Panc1 (cell line): ENCODE measurements around the gene CD300A. TPM values are rescaled to one million over a fixed set of nuclear protein-coding genes. Genes with fewer than 3 reads are reported as not detected.

Source experiments
- ATAC-seq: fragments of 200-7000 bp; cut with Tn5 transposase; 2 replicates; pipeline ENCODE4 v1.9.1; 2020; ENCODE audit warnings: mild to moderate bottlenecking, moderate library complexity
- Bru-seq: library from RNA; stranded (reverse); fragments of 400-500 nt; gene quantifications from one replicate; lab custom pipeline; 2021; lab: Mats Ljungman, UMichigan
- BruChase-seq, 2 experiments: library from RNA; stranded (reverse); fragments of 400-500 nt; gene quantifications; one replicate each; lab custom pipeline; 2021; lab: Mats Ljungman, UMichigan
- BruUV-seq: library from RNA; stranded (reverse); fragments of 400-500 nt; replicated peaks from 2 replicates; lab custom pipeline; 2021; lab: Mats Ljungman, UMichigan
- CTCF ChIA-PET: fragments of 300-600 bp; sonication (Branson Sonifier 250); formaldehyde crosslinking; loops from one replicate; lab custom pipeline; 2022; ENCODE audit warnings: antibody characterized with exemption; lab: Charles Lee
- POLR2A ChIA-PET: fragments of 300-600 bp; sonication (Branson Sonifier 250); formaldehyde crosslinking; loops from one replicate; lab custom pipeline; 2022; ENCODE audit warnings: antibody characterized with exemption; lab: Charles Lee
- DNase-seq: peaks from one replicate; pipeline ENCODE4 v3.0.0-alpha.2; 2010; ENCODE audit warnings: low read depth, low spot score
- H3K27ac ChIP-seq: 2 replicates; pipeline ENCODE4 v1.5.1; 2011; ENCODE audit warnings: mild to moderate bottlenecking, low read length, inconsistent platforms
- H3K27me3 ChIP-seq: fragments of 200-500 bp; sonication (Bioruptor generic); 2 replicates; pipeline ENCODE4 v1.6.0; 2014; ENCODE audit warnings: low read length, inconsistent platforms; ENCODE audit not compliant: control insufficient read depth, insufficient read depth
- H3K36me3 ChIP-seq: fragments of 200-500 bp; sonication (Bioruptor generic); 2 replicates; pipeline ENCODE4 v1.5.1; 2014; ENCODE audit warnings: inconsistent platforms, mild to moderate bottlenecking, low read length, moderate library complexity; ENCODE audit not compliant: control insufficient read depth, insufficient read depth
- H3K4me1 ChIP-seq: 2 replicates; pipeline ENCODE4 v1.5.1; 2011; ENCODE audit warnings: inconsistent platforms, mild to moderate bottlenecking, low read length, moderate library complexity; ENCODE audit not compliant: control insufficient read depth, insufficient read depth
- H3K4me3 ChIP-seq, 2 experiments: 2 replicates each; pipeline ENCODE4 v1.5.1; 2011 to 2012; ENCODE audit warnings: low read depth in 2 of 2, low read length in 2 of 2, mild to moderate bottlenecking in 2 of 2, inconsistent platforms in 1 of 2, moderate library complexity in 1 of 2
- H3K9me3 ChIP-seq: fragments of 200-500 bp; sonication (Bioruptor generic); 2 replicates; pipeline ENCODE4 v1.5.1; 2014; ENCODE audit warnings: low read depth, mild to moderate bottlenecking, inconsistent platforms, low read length, moderate library complexity; ENCODE audit not compliant: control insufficient read depth, insufficient read depth
- POLR2AphosphoS5 ChIP-seq: IDR thresholded peaks from 2 replicates; pipeline ENCODE4 v1.6.1; 2012; ENCODE audit warnings: mild to moderate bottlenecking, low read depth, low read length, moderate library complexity
- SIN3A ChIP-seq: IDR thresholded peaks from 2 replicates; pipeline ENCODE4 v1.6.1; 2012; ENCODE audit warnings: low read depth, mild to moderate bottlenecking, low read length, moderate library complexity, borderline replicate concordance; ENCODE audit not compliant: insufficient read depth
- TCF7L2 ChIP-seq: IDR thresholded peaks from 2 replicates; pipeline ENCODE4 v1.6.1; 2011; ENCODE audit warnings: mild to moderate bottlenecking, low read depth, low read length, inconsistent platforms
- in situ Hi-C: cut with HindIII; loops from 2 replicates; pipeline ENCODE4 v1.10.0; 2016; ENCODE audit warnings: low sequenced_read_pairs, low pct_unique_long_range_greater_than_20kb
- intact Hi-C: fragments of 100-400 bp; cut with micrococcal nuclease; formaldehyde crosslinking; loops from one replicate; pipeline ENCODE4 v1.10.0; 2022; ENCODE audit not compliant: unreplicated experiment
- long read RNA-seq: library from polyadenylated mRNA; unstranded; transcript quantifications from one replicate; pipeline ENCODE4 v2.0.0, GENCODE V29; 2021; ENCODE audit not compliant: unreplicated experiment
- polyA plus RNA-seq: library from polyadenylated mRNA; unstranded; fragments of >200 nt; gene quantifications from one replicate; pipeline ENCODE4 v1.2.1, GENCODE V29; 2012; ENCODE audit warnings: missing spikeins; ENCODE audit not compliant: insufficient read length
- total RNA-seq: library from RNA; stranded (reverse); gene quantifications from one replicate; pipeline ENCODE4 v1.2.1, GENCODE V29; 2021; ENCODE audit not compliant: unreplicated experiment
- TF ChIP-seq, protein P1 (sequence below), 2 experiments: IDR thresholded peaks; 2 replicates each; pipeline ENCODE4 v1.6.1; 2011 to 2012; ENCODE audit warnings: low read depth in 2 of 2, control low read depth in 1 of 2, low read length in 1 of 2, mild to moderate bottlenecking in 1 of 2, moderate library complexity in 1 of 2; ENCODE audit not compliant: insufficient read depth in 1 of 2
- TF ChIP-seq, protein P2 (sequence below): fragments of 450-650 bp; IDR thresholded peaks from 2 replicates; pipeline ENCODE4 v1.5.1; 2017; ENCODE audit warnings: mild to moderate bottlenecking

Gene CD300A
- 0.21 TPM for total RNA-seq
- polyA plus RNA-seq: not detected
- percentile 16 among the genes with signal in this experiment for Bru-seq, nascent RNA
- percentile 12 among the genes with signal in this experiment for BruChase-seq, experiment 1, labeled RNA remaining after a 2-hour chase
- BruChase-seq, experiment 2, labeled RNA remaining after a 6-hour chase: percentile 28 among the genes with signal in this experiment
- long read RNA-seq: 0 reads

DNA sequence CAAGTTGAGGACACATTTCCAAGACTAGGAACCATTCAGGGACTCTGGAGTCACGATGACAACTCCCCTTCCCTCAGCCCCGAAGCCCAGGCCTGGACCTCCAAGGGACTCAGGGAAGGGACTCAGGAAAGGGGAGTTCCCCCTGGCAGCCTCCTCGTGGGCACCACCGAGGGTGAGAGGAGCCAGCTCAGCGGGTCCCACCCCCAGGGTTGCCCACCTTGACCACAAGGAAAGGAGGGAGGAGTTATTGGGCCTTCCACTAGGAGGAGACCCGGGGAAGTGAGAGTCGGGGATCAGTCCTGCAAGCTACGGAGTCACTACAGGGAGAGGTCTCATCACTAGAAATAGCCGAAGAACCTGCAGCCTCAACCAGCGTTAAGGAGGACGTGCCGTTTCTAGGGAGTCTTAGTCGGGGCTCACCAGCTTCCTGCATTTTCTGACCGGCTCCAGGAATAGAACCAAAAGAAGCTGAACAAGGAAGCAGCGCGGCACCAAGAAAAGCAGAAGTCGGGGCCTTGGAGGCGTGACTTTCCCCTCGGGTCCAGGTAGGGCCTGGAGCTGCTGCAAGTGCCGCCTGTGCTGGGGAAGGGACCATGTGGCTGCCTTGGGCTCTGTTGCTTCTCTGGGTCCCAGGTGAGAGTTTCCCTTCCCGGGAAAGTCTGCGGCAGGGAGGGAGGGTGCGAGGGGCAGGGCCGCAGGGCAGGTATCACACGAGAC is at the start of gene CD300A:
TSS of gene CD300A (plus strand) at position 524 of the 717 bp plus-strand sequence. CDS start at position 594, 70 bp downstream.
- DNase-seq: no peak
- Histone ChIP-seq H3K4me3 (no peak within 1 kb of the TSS), H3K36me3 (no peaks in the 10 kb centered on the region), H3K9me3 (no peaks in the 10 kb centered on the region), H3K27me3 (no peaks in the 10 kb centered on the region), H3K27ac (no peak within 1 kb of the TSS), H3K4me1 (no peaks in the 10 kb centered on the region)
- peak; percentile 21; the same call in 1 of the 2 replicates for ATAC-seq
- intact Hi-C loops (no loop called here), in situ Hi-C loops (no loop called here)
- ChIA-PET POLR2A (no interaction called here), CTCF (no interaction called here)
- BruUV-seq: no TSS peak
- TF ChIP-seq, protein P1, sequence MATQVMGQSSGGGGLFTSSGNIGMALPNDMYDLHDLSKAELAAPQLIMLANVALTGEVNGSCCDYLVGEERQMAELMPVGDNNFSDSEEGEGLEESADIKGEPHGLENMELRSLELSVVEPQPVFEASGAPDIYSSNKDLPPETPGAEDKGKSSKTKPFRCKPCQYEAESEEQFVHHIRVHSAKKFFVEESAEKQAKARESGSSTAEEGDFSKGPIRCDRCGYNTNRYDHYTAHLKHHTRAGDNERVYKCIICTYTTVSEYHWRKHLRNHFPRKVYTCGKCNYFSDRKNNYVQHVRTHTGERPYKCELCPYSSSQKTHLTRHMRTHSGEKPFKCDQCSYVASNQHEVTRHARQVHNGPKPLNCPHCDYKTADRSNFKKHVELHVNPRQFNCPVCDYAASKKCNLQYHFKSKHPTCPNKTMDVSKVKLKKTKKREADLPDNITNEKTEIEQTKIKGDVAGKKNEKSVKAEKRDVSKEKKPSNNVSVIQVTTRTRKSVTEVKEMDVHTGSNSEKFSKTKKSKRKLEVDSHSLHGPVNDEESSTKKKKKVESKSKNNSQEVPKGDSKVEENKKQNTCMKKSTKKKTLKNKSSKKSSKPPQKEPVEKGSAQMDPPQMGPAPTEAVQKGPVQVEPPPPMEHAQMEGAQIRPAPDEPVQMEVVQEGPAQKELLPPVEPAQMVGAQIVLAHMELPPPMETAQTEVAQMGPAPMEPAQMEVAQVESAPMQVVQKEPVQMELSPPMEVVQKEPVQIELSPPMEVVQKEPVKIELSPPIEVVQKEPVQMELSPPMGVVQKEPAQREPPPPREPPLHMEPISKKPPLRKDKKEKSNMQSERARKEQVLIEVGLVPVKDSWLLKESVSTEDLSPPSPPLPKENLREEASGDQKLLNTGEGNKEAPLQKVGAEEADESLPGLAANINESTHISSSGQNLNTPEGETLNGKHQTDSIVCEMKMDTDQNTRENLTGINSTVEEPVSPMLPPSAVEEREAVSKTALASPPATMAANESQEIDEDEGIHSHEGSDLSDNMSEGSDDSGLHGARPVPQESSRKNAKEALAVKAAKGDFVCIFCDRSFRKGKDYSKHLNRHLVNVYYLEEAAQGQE (IDR thresholded peaks at IDR 0.05; ENCODE audit: insufficient read depth in 1 of 2, low read depth in 2 of 2, low read length in 1 of 2): no peak
- TF ChIP-seq, protein P2, sequence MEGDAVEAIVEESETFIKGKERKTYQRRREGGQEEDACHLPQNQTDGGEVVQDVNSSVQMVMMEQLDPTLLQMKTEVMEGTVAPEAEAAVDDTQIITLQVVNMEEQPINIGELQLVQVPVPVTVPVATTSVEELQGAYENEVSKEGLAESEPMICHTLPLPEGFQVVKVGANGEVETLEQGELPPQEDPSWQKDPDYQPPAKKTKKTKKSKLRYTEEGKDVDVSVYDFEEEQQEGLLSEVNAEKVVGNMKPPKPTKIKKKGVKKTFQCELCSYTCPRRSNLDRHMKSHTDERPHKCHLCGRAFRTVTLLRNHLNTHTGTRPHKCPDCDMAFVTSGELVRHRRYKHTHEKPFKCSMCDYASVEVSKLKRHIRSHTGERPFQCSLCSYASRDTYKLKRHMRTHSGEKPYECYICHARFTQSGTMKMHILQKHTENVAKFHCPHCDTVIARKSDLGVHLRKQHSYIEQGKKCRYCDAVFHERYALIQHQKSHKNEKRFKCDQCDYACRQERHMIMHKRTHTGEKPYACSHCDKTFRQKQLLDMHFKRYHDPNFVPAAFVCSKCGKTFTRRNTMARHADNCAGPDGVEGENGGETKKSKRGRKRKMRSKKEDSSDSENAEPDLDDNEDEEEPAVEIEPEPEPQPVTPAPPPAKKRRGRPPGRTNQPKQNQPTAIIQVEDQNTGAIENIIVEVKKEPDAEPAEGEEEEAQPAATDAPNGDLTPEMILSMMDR: no peak
- no peak for TF ChIP-seq POLR2AphosphoS5
- no peak for TF ChIP-seq TCF7L2
- no peak for TF ChIP-seq SIN3A

DNA sequence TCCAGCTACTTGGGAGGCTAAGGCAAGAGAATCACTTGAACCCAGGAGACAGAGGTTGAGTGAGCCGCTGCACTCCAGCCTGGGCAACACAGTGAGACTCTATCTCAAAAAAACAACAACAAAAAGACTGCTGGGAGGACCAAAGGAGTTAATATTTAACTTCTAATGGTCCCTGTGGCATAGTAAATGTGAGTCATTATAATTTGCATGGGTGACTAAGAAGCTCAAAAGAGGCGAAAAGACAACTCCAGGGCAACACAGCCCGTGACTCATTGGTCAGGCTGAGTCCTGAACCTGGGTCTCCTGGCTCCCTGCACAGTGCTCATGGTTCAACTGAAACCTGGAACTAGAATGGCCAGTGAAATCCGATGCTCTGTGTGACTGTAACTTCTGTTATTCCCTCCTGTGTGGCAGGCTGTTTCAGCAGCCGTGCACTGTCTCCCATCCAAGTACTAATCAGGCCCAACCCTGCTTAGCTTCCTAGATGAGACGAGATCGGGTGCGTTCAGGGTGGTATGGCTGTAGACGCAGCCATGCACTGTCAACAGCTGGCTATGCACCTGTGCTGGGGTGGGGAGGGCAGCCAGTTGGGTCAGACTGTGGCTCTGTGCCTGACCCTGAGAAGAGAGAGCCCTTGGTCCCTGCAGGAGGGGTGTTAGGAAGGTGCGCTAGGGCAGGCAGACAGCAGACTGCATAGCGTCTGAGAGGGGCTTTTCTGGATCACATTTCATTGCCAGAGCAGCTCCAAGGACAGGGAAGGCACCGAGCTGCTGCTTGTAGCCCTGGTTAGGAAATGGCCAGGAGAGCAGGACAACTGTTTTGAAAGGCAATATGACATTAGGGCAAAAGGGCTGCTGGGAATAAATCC is 49.0 kb upstream of the CD300A start:
- Histone ChIP-seq H3K36me3 (no peaks in the 10 kb centered on the region), H3K9me3 (no peaks in the 10 kb centered on the region), H3K27me3 (no peaks in the 10 kb centered on the region), H3K4me3 (no peak overlapping the region), H3K27ac (no peak overlapping the region), H3K4me1 (no peaks in the 10 kb centered on the region)
- intact Hi-C loops: no loop called here
- no peak for TF ChIP-seq POLR2AphosphoS5
- no peak for TF ChIP-seq SIN3A
- TF ChIP-seq, protein P1 (IDR thresholded peaks at IDR 0.05; ENCODE audit: insufficient read depth in 1 of 2, low read depth in 2 of 2, low read length in 1 of 2): no peak
- TF ChIP-seq, protein P2: no peak
- no peak for TF ChIP-seq TCF7L2
- ChIA-PET CTCF (interaction anchor here (0.5 kb wide), 1 partner anchor 120 kb away, joined by 3 read pairs; no protein-coding TSS in a partner anchor), POLR2A (no interaction called here)
- DNase-seq (no peak), ATAC-seq (peak; percentile 81)
- no TSS peak for BruUV-seq
- in situ Hi-C loops: no loop called here
